ENCODE measurements around the gene ARHGEF7.

The ARHGEF7 gene

DNA sequence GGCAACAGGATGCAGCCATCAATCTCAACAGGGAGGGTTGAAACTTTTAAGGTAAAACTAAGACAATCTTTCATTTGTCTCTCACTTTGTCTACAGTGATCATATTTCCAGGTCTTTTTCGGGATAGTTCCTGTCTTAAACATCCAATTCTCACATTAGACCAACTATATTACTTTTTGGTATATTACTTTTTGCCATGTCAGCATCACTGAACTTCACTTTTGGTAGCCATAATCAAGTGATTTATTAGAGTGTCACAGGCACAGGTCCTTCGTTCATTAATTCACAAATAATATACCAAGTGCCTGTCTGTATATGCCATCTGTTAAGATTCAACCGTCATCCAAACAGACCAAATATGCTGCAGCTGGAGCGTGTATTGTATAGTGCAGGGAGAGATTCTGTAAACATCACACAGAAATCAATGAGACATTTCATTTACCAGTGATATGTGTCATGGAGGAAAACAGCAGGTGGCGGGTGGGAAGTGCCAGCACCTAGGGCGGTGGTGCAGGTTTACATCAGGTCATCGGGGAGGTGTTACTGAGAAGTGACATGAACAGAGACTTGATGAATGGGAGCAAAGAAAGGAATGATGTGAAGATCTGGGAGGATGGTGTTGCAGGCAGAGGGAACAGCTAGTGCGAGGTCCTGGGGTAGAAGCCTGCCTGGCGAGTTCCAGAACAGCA is 24.9 kb downstream of the ARHGEF7 start:
- ATAC-seq, result no peak

DNA sequence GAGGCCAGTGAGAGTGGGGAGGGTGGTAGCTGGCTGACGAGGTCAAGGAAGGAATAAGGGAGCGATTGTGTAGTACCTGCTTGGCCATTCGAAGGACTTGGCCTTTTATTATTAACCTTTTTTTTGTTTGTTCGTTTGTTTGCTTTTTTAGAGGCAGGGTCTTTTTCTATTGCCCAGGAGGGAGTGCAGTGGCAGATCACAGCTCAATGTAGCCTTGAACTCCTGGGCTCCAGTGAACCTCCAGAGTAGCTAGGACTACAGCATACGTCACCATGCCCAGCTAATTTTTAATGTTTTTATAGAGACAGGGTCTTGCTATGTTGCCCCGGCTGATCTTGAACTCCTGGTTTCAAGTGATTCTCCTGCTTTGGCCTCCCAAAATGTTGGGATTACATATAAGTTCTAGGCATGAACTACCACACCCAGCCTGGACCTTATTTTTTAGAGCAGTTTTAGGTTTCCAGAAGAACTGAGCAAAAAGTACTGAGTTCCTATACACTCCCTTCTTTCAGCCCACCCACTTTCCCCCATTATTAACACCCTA is 25.5 kb downstream of the ARHGEF7 start:
- ATAC-seq, result no peak

DNA sequence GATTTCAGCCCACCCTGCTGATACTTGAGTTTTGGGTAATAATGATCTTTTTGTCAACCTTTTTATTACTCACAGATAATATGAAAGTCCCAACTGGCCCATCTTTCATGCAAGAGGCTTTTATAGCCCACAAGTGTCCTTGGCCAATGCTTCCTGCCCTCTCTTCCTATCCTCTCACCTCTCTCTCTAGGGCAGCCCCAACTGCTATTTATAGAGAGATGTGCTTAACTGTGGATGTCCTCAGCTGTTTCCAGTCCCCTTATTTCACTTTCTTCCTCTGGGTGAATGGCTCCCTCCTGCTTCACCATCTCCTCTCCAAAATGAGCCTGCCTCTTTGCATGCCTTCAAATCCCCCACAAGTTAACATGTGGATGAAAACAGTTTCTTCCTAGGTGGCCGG is 27.4 kb downstream of the ARHGEF7 start:
- ATAC-seq, result no peak

DNA sequence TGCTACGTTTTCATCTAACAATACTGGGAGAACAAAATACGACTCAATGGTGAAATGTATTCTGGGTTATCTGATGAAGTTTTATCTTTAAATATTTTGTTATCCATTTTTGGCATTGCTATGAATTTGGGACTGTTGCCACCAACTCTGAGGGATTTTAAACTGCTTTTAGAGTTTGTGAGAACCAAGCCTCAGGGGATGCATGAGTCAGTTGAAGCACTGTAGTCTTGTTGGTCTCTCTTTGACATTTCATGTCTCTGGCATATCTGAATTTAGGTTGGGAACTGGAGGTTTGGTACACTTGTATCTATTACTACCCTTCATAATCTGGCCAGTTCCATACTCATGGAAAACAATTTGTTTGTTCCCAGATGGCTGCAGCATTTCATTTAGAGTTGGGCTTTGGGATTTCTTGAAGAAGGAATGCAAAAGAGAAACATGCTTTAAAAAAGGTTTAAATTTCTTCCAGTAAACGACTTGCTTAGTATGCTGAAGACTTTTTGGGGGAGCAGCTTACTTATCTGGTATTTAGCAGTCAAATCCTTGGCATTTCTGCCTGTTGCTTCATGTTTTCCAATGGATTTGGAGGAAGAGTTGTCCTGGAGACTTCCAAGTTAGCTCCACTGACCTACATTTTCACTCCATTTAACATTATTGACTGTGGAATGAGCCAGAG is 28.9 kb downstream of the ARHGEF7 start:
- ATAC-seq, result no peak

DNA sequence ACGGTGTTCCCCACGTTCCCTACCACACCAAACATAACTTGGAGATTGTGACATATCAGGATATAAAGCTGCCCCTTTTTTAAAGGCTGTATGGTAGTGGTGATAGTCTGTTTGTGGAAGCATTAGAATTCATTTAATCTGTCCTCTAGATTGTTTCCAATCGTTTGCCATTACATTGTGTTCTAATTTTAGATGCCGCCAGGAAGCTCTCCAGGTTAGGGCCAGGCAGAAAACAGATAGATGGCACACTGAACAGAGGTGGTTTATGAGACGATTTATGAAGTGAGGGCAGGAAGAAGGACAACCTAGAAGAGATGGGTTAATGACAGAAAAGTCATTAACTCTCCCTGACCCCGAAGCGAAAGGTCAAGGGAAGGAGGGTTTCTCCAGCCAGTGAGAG is 30.0 kb downstream of the ARHGEF7 start:
- ATAC-seq, result no peak

DNA sequence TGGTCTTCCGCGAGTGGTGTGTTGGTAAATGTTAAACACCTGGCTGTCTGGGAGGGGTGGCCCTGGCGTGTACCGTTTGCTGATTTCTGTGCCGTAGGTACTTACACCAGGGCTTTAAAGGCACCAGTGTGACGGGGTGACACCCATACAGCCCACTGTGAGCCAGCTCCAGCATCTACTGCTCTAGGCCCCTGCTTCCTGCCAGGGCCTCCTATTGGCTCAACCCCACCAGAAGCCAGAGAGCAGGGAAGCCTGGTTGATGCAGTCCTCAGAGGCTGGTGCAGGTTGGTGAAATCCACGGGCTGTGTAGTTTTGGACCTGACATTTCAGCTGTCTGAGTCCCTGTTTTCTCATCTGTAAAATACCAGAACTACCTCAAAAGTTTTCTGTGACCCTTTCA is 30.4 kb downstream of the ARHGEF7 start:
- ATAC-seq, result no peak

DNA sequence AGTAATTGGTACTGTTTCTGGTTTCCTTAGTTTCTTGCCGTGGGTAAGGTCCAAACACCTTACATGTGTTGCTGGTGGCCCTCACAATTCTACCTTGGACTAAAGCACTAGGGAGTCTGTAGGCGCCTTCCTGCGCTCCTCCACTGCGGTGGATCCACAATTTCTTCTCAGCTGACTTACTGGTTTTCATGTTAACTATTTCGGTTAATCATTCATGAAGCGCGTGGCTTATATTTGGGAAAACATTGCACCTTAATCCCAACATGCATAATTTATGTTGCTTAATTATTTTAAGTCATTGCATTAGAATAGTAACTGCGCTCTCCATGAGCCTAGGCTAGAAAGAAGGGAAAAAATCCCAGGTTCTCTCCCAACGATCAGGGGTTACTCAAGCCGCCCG is 37.7 kb downstream of the ARHGEF7 start:
- no peak for ATAC-seq

DNA sequence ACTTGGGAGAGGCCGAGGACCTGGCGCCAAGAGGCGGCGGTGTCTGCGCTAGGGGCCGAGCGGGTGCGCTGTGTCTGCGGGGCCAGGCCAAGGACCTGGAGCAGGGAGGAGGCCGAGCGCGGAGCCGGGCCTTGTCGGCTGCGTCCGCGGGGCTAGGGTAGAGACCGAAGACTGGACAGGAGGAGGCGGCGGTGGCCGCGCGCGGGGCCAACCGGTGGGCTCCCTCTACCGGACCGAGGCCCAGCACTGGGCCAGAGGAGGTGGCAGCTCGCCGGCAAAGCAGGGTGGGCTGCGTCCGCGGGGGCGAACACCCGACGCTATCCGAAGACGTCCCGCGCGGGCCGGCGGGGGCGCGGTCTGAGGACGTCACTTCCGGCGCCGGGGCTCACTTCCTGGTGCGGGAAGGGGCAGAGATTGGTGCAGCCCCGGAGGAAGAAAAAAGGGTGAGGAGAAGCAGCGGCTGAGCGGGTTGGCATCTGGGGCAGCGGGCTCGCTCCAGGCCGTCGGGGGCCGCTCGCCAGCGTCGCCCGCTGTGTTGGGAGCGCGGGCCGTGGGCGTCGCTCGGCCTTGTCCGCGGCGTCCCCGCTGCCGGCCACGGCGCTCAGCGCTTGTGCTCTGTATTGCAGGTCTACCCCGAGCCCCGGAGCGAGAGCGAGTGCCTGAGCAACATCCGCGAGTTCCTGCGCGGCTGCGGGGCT is 38.3 kb downstream of the ARHGEF7 start:
- peak; percentile 92 to 93 for ATAC-seq

DNA sequence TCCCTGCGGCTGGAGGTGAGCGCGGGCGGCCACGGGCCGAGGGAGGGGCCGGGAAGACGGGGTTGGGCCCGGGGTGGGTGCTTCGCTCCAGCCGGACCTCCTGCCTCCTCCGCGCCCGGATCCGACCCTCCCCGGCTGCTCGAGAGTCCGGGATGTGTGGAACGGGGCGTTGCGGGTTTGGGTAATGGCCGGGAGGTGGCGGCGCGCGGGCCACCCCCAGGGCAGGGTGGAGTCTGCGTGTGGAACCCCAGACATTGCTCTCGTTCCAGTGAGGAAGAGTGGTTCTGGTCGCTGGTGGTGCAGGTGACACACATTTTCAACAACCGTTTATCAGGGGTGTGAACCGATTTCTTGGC is 38.8 kb downstream of the ARHGEF7 start:
- peak; percentile 51 to 53 for ATAC-seq

DNA sequence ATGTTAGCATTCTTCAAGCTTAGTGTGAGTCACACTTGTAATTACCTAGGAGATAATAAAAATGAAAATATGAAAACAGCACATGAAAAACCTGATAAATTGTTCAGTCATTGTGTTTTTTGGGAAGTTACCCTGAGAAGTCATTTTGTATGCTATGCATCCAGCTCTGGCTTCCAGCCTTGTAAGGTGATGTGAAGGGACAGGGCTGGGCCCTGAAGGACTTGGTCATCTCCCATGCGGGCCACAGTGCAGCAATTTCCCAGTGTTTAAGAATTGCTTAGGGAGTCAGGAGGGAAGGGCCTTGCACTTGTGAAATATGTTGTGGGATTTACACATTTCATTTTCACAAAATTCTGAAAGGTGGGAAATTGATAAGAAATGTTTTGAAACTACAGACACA is 41.3 kb downstream of the ARHGEF7 start:
- ATAC-seq, result no peak

DNA sequence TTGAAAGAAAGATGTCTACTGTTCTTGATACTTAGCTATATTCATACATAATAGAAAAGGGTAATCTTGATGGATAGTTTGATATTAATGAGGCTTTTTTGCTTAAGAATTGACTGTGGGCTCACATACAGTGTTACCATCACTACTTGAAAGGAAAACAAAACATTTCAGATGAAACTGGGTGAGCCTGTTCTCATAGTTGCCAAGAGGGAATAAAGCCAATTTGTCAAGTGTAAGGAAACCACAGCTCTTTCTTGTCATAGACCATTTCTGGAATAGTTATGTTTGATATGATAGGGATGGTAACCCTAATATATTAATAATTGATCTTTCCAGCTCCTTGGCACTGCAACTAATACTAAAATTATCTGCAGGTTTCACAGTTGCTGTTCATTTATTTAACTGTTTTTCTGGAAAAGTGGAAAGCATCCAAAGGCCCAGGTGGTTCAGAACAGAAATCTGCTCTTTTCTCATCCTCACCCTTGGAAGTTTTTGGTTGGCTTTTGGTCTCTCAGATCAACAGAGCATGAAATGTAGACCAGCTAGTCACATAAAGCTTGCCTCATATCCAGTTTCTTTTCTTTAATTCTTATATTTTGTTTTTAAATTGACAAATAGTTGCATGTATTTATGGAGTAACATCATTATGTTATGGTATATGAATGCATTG is 43.2 kb downstream of the ARHGEF7 start:
- no peak for ATAC-seq

DNA sequence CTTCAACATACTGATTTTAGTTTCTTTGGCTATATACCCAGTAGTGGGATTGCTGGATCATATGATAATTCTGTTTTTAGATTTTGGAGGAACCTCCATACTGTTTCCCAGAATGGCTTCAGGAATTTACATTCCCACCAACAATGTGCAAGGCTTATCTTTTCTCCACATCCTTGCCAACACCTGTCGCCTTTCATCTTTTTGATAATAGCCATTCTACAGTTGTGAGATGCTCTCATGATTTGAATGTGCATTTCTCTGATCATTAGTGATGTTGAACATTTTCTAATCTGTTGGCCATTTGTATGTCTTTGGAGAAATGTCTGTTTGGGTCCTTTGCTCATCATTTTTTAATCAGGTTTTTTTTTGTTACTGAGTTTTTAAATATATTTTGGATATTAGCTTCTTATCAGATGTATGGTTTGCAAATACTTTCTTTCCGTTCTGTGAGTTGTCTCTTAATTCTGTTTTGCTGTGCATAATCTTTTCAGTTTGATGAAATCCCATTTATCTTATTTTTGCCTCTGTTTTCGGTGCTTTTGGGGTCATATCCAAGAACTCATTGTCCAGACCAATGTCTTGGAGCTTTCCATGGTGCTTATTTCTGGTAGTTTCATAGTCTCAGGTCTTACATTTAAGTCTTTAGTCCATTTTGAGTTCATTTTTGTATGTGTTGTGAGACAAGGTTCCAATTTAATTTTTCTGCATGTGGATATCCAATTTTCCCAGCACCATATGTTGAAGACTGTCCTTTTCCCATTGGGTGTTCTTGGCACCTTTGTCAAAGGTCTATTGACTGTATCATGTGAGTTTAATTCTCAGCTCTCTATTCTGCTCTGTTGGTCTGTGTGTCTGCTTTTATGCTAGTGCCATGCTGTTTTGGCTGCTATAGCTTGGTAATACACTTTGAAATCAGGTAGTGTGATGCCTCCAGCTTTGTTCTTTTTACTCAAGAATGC is 44.5 kb downstream of the ARHGEF7 start:
- no peak for ATAC-seq

DNA sequence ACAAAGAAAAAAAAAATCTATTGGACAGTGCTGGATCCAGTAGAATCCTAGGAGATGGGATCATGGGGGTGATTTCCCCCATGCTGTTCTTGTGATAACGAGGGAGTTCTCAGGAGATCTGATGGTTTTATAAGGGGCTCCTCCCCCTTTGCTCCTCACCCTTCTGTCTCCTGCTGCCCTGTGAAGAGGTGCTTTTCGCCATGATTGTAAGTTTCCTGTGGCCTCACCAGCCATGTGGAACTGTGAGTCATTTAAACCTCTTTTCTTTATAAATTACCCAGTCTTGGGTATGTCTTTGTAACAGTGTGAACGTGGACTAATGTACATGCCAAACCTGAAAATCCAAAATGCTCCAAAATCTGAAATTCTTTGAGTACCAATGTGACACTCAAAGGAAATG is 45.5 kb downstream of the ARHGEF7 start:
- no peak for ATAC-seq

DNA sequence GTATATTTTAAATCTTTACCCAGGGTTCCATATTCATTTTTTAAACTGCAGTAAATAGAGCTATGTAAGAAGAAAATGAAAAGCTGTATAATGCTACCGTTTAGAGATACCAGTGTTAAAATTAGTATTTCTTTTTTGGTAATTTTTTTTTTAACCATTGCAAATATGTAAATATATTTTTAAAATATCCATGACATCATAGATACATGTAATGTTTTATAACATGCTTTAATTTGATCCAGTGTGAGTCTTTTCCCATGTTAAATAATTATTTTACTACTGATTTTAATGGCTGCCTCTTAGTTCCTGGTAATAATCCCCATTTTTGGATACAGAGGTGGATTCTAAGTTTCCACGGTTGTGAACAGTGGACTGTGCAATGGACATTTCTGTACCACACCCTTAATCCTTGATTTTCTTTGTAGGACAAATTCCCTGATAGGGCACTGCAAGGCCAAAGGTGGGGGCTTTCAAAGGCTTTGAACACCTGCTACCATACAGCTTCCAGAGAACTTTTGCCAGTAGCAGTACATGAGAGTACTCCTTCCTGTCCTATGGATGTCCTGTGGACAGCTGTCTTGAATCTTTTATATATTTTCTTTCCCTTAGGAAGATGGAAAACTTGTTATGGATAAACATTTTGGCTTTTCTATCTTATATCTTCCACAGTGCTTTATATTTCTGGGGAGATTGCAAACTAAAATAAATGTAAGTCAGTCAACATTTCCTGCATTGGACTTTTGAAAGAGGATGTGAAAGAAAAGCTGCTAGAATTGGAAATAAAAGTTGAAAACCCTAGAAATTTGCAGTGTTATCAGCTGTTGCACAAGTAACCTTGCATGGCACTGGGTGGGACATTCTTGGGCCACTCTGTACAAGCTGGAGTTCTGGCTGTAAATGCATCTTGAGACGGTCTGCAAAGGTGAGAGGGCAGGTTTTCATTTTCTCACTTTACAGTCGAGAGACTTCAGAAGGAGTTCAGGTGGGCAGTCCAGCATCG is 46.8 kb downstream of the ARHGEF7 start:
- no peak for ATAC-seq

DNA sequence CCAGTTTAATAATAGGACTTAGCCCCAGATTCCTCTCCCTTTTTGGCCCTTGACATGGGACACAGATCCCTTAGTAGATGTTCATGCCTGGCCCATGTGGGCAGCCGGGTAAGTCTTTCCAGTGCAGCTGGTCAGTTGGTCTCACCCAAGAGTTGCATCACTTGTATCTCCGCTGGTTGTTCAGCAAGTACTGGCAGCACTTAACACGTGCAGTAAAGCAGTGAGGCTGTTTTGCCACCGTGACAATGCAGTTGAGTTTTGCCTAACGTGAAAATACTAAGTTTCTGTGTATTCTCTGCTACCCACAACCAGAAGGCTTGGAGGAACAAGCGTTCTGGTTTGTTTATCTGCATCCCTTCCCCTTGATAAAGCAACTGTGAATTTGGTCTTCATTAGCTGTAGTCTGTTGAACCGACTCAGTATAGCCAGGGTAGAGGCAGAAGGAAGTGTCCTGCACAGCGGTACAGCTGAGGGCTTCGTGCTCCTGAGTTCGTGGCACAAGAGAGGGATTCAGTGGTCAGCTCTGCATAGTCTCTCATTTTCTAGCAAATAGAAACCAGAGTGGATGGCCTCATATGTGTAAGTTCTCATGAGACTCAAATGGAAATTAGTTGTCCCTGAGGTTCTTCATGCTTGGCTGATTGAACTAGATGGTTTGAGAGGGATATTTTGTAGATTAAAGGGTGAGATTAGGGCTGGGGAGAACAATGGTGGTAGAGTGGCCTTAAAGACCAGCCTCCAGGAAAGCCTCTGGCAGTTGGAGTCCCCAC is 50.3 kb downstream of the ARHGEF7 start:
- no peak for ATAC-seq

DNA sequence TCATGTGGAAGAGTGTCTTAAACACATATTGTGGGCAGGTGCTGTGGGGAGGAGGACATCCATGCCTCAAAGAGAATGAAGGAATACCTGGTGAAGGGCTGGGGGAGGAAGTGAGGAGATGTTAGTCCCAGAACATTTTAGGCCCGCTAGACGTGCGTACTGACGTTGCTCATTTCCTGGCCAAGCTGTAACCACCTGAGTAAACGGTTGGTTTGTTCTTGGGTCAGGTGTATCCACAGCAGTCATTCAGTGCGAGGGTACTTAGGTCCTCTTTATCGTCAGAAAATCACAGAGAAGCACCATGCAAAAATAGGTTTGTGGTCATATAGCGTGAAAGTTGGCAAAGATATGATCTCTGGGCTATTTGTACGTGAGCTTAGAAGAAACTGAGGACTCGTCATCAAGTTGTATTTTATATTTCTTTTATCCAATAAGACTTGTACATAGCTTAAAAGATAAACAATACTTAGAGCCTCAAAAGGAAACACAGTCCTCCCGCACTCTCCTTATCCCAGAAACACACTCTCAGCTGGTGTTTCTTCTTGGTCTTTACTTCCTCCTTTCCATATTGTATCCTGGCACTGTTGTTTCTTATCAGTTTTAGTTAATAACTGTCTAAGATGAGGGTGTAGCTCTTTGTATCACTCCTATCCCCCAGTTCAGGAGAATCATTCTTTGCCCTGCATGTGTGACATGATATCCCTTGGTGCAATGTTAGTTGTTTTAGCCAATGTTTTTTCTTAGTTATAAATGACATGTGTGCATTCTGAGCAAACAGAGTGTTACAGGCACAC is 52.0 kb downstream of the ARHGEF7 start:
- no peak for ATAC-seq

DNA sequence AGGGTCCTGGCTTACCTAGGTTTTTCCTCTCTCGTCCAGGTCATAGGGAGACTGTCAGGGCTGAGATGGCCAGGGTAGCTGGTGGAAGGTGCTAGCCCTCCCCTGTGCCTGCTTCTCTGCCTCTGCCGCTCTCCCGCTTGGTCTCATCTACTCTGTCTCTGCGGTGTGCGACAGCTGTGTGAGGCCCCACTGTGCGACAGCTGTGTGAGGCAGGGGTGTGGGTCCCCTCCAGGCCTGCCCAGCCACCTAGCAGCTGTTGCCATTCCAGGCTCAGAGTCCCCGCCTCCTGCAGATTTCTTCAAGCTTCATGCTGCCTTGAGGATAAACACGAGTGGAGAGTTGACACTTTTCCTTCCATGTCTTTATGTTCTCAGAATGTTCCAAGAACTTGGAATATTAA is 53.0 kb downstream of the ARHGEF7 start:
- no peak for ATAC-seq

DNA sequence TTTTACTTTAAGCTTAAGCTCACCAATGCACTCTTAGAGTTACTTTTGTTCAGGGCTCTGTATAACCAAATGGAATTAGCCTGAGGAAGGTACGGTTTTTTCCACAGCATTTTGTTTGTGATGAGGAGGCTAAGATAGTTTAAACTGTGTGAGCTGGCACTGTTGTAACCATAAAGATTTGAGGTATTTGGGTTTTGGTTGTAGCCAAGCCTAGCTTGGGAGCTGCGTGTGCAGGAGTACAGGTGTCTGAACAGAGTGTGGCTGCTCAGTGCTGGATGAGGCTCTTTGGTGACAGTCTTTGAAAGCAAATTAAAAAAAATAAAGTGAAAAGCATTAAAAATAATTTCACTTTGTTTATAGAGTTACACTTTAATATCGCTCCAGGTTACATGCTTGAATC is 56.0 kb downstream of the ARHGEF7 start:
- no peak for ATAC-seq

DNA sequence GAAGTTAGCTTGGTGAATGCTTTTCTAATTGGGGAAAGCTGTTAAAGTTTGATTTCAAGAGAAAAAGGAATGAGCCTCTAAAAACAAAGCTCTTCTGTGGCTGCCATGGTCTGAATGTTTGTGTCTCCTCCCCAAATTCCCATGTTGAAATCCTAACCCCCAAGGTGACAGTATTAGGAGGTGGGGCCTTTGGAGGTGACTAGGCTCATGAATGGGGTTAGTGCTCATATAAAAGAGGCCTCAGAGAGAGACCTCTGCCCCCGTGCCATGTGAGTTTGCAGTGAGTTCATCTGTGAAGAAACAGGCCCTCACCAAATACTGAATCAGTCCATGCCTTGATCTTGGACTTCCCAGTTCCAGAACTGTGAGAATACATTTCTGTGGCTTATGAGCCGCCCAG is 56.5 kb downstream of the ARHGEF7 start:
- no peak for ATAC-seq
